Activated T-cell treated with anti-CD3 and anti-CD28 coated beads for 4 hours (primary cell): ENCODE data around the gene NAT16.

Experiments
- DNase-seq: peaks from one replicate; pipeline ENCODE4 v3.0.0-alpha.2; 2020

NAT16 gene

DNA sequence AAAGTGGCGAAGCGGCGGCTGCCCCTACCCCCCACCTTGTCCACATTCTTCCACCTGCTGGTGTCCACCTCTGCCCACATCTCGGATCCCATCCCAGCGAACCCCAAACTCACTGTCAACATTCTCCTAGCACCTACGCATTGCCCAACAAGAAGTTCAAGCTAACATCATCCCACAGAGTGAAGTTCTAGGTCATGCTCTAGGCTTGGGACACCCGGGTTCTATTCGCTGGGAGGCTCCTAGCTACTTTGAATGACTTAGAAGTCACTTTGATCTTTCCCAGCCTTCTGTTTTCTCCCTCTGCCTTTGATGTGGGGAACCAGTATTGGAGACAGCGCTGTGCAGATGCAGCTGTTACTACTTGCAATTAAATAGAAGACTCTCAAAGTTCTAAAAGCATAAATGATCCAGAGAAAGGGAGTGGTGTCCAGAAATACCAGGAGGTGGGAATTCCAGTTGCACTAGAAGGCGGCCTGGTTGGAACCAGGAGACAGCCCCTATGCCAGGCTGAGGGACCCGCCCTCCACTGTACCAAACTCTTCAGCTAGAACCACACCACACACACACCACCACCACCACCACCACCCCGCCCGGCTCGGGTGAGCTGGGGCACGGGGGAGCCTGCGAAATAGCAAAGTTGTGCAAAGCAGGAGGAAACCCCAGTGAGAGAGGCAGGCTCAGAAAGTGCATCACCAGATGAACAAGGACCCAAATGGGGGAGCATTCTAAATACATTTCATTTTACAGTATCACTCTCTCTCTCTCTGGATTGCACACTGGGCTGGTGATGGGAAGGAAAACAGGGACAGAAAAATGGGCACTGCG lies 9.3 kb downstream of the NAT16 start:
- no peak for DNase-seq

GRCh38 chr7:101169838-101170551 lies 10.1 kb downstream of the NAT16 start:
- DNase-seq = peak; percentile 82

GRCh38 chr7:101169110-101169837 lies 10.8 kb downstream of the NAT16 start:
- DNase-seq = no peak

DNA sequence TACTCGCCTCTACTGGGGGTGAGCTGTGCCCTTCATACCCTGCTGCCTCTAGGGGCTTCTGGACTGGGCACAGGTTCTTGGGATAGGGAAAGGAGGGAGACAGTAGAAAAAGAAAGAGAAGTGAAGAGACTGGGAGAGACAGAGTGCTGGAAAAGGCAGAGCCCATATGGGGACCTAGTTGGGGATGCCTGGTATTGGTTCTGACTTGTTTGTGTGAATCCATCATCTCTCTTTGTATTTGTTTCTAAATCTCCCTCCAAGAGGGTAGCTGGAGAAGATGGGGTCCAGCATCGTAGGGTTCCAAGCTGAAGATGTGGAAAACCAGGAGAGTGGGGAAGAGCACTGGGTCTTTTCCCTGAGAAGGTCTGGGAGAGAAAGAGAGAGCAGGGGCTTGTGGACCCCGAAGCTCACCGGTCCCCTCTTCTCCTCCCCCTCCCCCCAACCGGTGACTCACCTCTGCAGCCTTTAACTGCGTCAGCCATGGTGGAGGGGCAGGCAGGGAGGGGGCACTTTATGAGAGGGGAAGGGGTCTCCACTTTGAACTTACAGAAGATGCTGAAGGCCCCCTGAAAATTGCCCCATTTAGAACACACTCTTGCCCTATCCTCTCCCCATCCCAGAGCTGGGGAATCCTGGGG lies 11.6 kb downstream of the NAT16 start:
- DNase-seq = no peak

- DNase-seq = no peak
Measured at GRCh38 chr7:101167645-101168411, 12.3 kb downstream of the NAT16 start.

DNA sequence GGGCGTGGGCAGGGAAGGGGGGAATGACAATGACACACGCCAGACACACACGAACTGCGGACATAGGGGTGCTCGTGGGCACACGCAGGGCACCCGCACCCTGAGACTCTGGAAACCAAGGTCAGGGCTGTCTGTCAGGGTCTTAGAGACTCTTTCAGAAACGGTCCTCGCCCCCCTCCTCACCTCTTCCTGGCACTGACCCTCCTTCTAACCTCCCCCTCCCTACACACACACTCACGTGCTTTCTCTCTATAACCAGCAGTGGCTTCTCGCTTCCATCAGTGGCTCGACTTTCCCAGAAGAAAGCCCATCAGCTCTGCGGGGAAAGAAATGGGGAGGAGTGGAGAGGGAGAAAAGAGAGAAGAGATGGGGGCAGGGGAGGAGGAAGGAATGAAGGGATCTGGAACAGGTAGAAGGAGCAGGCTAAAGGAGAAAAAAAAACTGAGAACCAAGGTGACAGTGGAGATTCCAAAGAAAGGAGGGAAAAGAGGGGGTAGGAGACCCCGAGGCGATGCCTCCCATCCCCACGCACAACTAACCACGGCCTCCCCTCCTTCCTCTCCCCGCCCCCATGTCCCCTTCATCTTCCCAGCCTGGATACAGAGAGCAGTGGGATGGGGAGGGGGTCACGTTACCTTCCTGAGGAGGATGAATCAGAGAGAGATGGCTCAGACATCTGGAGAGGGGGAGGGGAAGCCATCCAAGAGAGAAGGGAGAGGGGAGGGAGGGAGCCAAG lies 13.0 kb downstream of the NAT16 start:
- no peak for DNase-seq

GRCh38 chr7:101166648-101166908 lies 13.5 kb downstream of the NAT16 start:
- DNase-seq = no peak

DNA sequence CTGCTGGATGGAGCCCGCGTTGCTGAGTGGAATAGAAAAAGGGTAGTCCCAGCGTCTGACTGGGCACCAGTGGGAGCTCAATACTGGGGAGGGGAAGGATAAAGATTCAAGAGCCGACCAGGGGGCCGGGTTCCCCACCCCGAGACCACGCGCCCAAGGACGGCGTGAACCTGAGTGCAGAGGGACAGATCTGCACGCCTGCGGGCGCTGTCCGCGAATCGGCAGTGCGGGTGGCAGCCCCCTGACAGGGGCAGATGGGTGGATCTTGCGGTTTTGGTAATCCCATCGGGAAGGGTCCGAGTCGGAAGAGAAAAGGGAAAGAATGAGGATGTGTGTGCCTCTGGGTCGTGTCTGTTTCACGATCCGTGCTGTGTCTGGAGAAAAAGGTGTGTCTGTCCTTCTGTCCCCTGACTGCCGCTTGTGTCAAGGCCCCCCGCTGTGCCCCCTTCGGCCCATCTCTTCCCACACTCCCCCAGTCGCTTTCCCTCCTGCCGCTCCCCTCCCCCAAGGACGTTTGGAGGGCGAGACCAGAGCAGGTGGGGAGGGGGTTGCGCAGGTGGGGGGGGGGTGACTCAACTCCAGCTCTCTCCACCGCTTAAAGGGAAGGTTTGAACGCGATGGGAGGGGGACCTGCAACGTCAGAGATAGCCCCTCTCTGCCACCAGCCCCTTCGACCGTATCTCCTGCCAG lies 14.0 kb downstream of the NAT16 start:
- no peak for DNase-seq

DNA sequence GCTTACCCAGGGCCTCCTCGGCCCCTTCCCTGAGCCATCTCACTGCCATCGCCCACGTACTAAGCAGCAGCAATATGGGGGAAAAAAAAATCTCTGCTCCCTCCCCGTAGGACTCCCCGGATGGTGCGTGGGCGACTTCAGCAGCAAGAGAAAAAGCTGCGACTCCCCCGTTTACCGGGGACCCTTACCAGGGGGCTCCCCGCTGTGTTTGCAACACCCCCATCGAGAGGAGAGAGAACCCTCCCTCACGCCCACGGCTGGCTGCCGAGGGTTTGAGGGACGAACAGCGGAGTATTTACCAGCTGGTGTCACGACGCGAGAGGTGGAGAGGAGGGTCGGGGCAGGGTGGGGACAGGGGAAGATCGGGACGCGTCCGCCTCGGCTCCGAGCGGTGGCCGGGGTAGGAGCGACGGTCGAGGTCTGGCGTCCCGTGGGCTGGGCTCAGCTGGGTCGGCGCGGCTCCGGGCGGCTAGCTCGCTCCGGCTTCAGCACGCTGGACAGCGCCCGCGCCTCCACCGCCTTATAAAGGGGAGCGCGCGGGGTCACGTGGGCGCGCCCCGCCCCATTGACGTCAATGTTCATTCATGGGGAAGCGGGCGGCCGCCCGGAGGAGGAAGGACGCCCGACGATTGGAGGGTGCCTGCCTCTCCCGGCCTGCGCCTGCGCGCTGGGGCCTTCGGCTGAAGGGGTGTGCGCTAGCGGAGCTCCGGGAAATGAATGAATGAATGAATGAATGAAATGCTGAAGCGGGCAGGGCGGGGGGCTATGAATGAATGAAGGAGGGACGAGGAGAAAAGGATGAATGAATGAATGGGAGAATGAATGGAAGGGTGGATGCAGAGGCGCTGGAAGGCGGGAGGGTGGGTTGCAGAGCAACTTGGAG lies 14.8 kb downstream of the NAT16 start, which contains the start of gene VGF:
VGF (minus strand) TSS at position 495 of the 883 bp plus-strand sequence. CDS start 726 bp downstream, outside the sequence.
- DNase-seq = peak; percentile 83

GRCh38 chr7:101164071-101164840 lies 15.8 kb downstream of the NAT16 start:
- no peak for DNase-seq

GRCh38 chr7:101163279-101164070 lies 16.6 kb downstream of the NAT16 start:
- no peak for DNase-seq

GRCh38 chr7:101162551-101163278 lies 17.4 kb downstream of the NAT16 start:
- DNase-seq = no peak

DNA sequence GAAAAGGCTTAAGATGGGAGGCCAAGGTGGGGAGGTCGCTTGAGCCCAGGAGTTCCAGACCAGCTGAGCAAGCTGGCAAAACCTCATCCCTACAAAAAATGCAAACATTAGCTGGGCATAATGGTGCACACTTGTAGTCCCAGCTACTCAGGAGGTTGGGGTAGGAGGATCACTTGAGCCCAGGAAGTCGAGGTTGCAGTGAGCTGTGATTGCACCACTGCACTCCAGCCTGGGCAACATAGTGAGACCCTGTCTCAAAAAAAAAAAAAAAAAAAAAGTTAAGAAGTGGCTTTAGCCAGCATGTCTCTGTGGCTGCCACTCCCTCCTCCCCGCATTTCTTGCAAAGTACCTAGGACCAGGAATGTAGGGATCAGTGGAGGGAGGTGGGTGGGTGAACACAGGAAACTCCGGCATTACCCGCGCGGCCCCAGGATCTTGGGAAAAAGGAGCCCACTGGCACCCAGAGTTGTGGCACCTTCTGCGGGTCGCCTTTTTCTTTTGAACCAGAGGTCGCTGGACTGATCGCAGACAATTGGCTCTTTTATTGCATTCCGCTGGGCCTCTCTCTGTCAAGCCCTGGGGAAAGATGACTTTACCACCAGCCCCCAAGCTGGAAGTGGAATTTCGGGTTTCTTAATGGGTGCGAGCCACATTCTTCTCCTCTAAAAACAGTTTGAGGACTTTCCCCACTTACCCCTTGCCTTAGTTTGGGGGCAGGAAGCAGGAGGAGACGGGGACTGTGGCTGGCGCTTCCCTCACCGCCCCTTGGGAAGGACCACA lies 18.2 kb downstream of the NAT16 start:
- no peak for DNase-seq

DNA sequence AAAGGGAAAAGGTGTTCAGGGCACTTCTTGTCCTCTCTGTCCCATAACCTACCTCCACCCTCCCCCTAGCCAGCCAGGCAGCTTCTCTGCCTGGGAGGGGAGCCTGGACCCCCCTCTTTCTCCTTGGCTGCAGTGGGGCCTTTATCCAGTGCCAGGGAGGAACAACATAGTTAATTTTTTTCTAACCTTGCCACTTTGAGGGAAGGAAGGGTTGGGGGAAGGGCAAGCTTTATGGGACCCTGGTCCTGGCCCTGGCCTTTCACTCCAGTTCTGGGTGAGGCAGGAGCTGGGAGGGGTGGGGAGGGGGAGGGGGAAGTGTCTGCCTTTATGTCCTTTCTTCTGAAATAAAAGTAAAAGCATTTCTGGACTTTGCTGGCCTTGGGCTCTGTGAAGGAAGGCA lies 19.2 kb downstream of the NAT16 start:
- no peak for DNase-seq

- no peak for DNase-seq
Measured at GRCh38 chr7:101159696-101160674, 20.1 kb downstream of the NAT16 start.
